ENCODE measurements around the gene CFAP77.
A peak's percentile ranks its signal among the peaks of the same experiment; 100 is the strongest.

The CFAP77 gene

DNA sequence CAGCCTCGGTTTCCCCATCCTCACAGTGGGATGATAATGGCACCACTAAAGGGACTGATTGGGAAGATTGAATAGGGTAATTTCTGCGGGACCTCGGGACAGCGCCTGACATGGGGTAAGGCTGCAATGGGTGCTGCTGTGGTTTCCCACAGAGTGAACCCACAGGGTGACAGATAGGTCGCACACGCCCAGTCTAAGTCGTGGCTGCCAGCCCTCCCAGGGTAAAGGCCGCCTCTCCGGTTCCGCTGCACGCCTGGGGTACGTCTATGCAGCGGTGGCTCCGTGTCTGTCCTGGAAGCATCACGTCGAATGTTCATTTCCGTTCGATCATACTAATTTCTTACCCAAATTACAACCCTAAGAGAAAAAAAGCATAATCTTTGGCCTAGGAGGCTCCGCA lies 631 bp downstream of the CFAP77 start:
- DNase-seq = no peak

GRCh38 chr9:132411091-132411508 lies 1.1 kb downstream of the CFAP77 start:
- peak; percentile 56 for DNase-seq

- DNase-seq = no peak
Observed at GRCh38 chr9:132412089-132412488, 2.1 kb downstream of the CFAP77 start.

DNA sequence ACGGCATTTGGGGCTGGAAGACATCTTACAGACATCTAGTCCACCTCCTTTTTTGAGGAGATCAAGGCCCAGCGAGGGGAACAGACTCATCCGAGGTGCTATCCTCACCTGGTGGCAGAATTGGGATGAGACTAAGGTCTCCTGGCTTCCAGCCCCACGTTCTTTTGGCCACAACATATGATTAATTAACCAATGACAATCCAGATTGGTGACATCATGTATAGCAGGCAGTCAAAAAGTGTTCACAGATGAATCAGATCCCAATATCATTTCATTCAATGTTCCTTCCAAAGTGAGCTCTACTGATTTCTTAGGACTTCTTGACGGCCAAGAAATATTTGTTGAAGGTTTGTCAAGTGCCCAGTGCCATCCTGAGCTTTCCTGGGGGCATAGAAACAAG lies 3.9 kb downstream of the CFAP77 start:
- DNase-seq = no peak

- DNase-seq = no peak
Observed at GRCh38 chr9:132414731-132415130, 4.7 kb downstream of the CFAP77 start.

- no peak for DNase-seq
Observed at GRCh38 chr9:132415181-132415580, 5.2 kb downstream of the CFAP77 start.

- DNase-seq = no peak
Observed at GRCh38 chr9:132418726-132419363, 8.8 kb downstream of the CFAP77 start.

- DNase-seq = no peak
Observed at GRCh38 chr9:132422574-132422973, 12.6 kb downstream of the CFAP77 start.

GRCh38 chr9:132423503-132423902 lies 13.5 kb downstream of the CFAP77 start:
- DNase-seq = no peak

DNA sequence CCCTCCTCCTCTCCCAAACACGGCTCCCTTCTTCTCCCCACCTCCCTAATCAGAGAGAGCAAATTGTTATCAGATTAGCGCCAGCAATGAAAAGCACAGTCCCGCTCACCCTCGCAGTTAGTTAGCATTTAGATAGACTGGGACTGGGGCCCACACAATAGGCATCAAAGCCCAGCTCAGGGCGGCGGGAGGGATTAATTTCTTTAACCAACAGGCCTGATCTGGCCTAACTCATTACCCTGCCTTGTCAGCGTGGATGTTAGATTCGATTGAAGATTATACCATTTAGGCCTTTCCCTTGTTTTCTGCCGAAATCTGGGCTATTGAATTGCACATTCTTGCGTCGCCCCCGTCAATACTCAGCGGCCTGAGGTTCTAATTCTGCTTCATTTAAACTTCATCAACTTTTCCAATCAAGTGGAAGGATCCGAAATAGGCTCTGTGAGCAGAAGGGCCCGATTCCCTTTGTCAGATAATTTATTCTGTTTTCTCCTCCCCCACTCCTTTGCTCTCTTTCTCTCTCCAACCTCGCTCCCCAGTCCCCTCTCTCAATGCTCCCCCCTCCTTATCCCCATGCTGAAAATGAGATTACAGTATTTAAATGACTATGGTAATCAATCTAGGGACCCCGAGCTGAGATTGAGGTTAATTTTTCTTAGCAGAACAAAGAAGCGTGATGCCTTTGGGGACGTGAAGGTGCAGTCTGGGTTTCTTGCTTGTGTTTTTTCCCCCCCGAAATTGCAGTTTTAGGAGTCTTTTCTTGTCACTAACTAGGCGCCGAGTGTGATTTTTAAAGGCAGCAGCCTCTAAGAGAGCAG lies 15.1 kb downstream of the CFAP77 start:
- no peak for DNase-seq

DNA sequence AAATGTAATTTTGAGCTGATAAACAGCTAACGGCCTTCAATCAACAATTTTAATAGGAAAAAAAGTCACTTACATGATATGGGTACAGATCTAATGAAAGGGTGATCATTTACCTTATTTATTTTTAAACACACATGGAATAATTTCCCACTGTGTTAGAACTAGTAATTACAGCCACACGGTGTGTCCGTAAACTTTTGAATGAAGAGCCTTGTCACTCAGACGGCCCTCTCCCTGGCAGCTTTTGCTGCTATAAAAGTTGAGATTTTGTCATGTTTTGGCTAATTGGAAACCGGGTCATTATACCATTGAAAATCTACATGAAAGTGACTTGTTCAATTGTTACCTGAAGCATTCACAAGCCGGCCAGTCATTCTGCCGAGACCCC lies 15.7 kb downstream of the CFAP77 start:
- DNase-seq = no peak

DNA sequence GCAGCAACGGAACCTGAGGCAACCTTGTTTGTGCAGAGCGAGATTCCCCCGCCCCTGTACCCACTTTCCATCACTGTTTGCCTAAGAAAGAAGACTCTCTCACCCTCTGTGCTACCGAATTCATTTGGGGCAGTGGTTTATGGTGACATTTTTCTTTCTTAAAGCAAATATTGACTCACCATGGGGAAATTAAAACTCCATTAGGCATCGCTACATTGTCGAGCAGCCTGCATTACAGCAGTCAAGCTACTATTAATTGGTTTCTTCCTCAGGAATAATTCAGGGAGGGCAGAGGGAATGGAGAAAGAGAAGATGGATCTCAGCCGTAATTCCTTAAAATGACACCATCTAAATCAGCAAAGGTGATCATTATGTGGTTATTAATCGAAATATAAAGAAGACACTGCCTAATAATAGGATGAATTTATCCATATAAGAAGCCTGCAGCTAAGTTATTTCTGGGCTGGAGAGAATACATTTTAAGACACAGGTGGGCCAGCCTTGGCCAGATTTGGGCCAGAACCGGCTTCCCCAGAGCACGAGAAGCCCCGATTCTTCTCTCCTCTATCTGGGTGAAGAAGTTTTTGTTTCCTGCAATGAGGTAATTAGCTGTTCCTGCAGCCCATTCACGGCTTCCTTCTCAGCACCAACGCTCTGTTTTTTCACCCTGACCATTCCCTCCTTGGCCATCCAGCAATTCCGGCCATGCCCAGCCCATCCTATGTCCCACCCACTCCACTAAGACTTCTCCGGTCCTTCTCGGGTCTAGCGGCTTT lies 16.8 kb downstream of the CFAP77 start:
- DNase-seq = no peak

DNA sequence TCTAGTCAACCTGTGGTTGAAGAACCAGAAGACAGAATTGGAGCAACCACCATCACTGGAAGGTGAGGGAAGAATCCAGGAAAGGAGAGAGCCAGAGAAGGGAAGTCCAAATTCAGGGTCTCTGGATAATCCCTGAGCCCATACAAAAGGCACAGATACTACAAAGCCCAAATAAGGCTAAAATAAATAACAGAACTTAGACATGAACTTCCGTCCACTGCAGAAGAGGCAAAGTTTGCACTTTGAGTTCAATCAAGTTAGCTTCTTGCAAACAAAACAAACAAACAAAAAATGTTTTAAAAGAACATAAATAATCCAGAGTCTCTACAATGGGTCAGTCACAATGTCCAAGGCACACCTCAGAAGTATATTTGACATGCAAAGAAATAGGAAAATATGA lies 21.0 kb downstream of the CFAP77 start:
- DNase-seq = no peak

- DNase-seq = no peak
Observed at GRCh38 chr9:132434881-132435280, 24.9 kb downstream of the CFAP77 start.

DNA sequence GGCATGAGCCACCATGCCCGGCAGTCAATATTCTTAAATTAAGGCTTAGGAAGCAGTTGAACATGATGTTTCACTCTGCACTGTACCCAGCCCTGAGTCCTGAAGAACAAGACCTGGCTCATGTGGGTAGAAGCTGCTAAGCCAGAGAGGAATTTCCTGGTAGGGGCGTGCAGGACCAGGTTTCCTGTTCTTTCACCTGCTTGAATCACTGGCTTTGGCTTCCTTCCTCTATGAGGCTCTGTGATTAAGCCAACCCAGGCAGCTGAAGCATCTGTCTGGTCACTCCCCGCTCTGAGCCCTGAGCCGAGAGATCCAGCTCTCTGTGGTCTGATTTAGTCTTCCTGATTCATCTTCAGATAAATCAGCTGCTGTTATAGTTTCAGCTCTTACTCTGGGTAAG lies 29.1 kb downstream of the CFAP77 start:
- DNase-seq = no peak

GRCh38 chr9:132440735-132441134 lies 30.7 kb downstream of the CFAP77 start:
- no peak for DNase-seq

DNA sequence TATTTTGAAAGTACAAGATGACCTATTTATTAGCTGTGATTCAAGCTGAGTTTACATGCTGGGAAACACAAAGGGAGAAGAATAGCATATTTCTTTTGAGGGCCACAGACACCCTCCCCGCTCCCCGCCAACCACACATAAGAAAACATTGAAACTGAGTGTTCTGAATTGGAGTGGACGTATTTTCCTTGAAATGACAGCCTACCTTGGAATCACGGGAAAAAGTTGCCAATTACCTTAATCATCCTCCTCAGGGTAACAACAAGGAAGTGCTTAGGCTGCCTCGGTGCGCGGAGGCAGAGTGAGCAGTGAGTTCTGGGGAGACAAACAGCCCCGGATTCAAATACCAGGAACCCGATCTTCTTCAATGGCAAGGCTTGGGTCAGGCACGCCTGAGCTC lies 31.4 kb downstream of the CFAP77 start:
- no peak for DNase-seq

GRCh38 chr9:132443951-132444607 lies 34.1 kb downstream of the CFAP77 start:
- no peak for DNase-seq

DNA sequence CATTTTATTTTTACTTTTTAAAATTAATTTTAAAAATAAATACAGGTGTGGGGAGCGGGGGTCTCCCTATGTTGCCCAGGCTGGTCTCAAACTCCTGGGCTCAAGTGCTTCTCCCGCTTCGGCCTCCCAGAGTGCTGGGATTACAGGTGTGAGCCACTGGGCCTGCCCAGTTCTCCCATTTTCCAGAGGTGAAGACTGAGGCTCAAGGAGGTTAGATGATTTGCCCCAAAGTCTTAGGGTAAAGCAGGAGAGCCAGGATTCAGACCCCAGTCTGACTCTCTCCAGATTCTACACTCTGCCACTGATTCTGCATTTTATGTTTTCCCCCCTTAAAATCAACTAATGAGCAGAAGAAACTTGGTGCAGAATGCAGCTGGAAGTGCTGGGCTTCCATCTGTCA lies 36.9 kb downstream of the CFAP77 start:
- no peak for DNase-seq

- DNase-seq = no peak
Observed at GRCh38 chr9:132447346-132447745, 37.3 kb downstream of the CFAP77 start.

GRCh38 chr9:132447902-132448301 lies 37.9 kb downstream of the CFAP77 start:
- no peak for DNase-seq

- DNase-seq = peak; percentile 2
Observed at GRCh38 chr9:132451276-132451675, 41.3 kb downstream of the CFAP77 start.

DNA sequence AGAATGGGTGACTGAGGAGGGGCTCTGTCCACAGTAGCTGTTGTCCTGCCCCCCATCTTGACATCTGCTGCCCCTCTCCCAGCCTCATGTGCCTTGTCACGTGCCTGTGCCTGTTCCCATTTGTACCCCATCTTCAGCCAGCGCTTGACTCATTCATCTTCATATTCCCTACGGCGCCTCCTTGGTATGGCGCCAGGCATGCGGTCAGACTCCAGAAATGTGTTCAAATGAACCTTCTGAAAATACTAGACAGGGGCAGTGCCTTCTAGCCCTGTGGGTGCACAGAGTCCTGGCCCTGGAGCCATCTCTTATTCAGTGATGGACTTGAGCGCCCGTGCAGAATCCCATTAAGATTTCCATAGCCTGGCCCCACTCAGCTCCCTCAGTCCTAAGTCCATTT lies 46.2 kb downstream of the CFAP77 start:
- no peak for DNase-seq
